BE2C (cell line): ENCODE measurements around the gene SPATA16.

ENCODE experiments used
- DNase-seq: peaks from one replicate; pipeline ENCODE4 v3.0.0-alpha.2; 2020
- H3K27me3 ChIP-seq: fragments of 250-450 bp; sonication (Bioruptor Pico); 2 replicates; pipeline ENCODE4 v1.5.1; 2020; ENCODE audit warnings: mild to moderate bottlenecking
- H3K36me3 ChIP-seq: fragments of 250-450 bp; sonication (Bioruptor Pico); 2 replicates; pipeline ENCODE4 v1.5.1; 2020; ENCODE audit warnings: mild to moderate bottlenecking
- H3K4me1 ChIP-seq: fragments of 250-450 bp; sonication (Bioruptor Pico); 2 replicates; pipeline ENCODE4 v1.5.1; 2020
- H3K4me3 ChIP-seq: 2 replicates; pipeline ENCODE4 v1.5.1; 2011; ENCODE audit warnings: low read depth, low read length
- H3K9me3 ChIP-seq: fragments of 250-450 bp; sonication (Bioruptor Pico); 2 replicates; pipeline ENCODE4 v1.5.1; 2020
- TF ChIP-seq, protein P1 (sequence below): IDR thresholded peaks from 2 replicates; pipeline ENCODE4 v1.5.1; 2012; ENCODE audit warnings: mild to moderate bottlenecking, low read depth, low read length

The SPATA16 gene

DNA sequence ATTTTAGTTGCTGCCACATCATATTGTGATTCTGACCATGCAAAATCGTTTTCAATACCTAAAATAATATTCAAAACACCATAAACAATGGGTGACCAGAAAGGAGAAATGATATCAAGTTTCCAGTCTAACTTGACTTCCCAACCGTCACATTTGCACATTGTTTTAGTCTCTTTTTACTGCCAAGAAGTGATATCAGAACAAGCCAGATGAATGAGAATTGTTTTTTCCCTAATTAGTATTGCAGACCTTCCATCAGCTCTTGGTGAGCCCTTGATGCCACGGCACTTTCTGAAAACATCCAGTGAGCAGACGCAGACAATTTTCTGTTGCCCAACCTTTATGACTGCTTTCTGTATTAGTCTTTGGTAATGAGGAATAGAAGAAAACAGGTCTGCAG lies 62.5 kb downstream of the SPATA16 start:
- no peak for DNase-seq
- TF ChIP-seq, protein P1, sequence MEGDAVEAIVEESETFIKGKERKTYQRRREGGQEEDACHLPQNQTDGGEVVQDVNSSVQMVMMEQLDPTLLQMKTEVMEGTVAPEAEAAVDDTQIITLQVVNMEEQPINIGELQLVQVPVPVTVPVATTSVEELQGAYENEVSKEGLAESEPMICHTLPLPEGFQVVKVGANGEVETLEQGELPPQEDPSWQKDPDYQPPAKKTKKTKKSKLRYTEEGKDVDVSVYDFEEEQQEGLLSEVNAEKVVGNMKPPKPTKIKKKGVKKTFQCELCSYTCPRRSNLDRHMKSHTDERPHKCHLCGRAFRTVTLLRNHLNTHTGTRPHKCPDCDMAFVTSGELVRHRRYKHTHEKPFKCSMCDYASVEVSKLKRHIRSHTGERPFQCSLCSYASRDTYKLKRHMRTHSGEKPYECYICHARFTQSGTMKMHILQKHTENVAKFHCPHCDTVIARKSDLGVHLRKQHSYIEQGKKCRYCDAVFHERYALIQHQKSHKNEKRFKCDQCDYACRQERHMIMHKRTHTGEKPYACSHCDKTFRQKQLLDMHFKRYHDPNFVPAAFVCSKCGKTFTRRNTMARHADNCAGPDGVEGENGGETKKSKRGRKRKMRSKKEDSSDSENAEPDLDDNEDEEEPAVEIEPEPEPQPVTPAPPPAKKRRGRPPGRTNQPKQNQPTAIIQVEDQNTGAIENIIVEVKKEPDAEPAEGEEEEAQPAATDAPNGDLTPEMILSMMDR = no peak
- no peaks in the 10 kb centered on the region for H3K36me3 ChIP-seq
- H3K4me3 ChIP-seq = no peak overlapping the region
- no peaks in the 10 kb centered on the region for H3K27me3 ChIP-seq
- no peaks in the 10 kb centered on the region for H3K4me1 ChIP-seq
- no peaks in the 10 kb centered on the region for H3K9me3 ChIP-seq

DNA sequence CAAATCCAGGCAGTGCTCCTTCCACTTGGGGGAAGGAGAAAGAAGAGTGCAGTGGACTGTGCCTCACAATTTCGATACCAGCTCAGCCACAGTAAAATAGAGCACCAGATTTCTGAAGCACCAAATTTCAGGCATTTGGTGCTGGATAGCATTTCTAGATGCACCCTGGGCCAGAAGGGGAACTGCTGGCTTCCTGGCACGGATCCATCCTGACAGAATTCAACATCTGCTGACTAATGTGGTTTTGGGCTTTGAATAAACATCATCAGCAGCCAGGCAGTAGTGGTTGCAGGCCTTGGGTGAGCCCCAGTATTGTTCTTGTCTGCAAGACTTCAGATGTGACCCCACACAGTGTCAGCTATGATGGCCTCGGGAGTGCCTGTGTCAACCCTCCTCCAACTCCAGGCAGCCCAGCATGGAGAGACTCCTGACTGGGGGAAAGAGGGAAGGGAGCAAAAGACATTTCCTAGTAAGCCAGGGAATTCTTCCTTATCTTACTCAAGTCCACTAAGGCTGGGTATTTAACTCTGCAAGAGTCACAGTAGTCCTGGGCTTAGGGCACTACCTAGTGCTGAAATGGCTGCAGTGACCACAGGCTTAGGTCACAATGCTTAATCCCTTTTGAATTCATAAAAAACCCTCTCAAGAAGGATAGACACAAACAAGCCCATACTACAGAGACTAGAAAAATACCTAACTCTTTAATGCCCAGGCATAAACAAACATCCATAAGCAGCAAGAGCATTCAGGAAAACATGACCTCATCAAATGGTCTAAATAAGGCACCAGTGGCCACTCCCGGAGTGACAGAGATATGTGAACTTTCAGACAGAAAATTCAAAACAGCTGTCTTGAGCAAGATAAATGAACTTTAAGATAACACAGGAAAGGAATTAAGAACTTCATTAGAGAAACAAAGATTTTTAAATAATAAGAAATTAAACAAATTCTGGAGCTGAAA lies 74.7 kb downstream of the SPATA16 start:
- Histone ChIP-seq H3K4me1 (no peaks in the 10 kb centered on the region), H3K4me3 (no peak overlapping the region), H3K36me3 (no peaks in the 10 kb centered on the region), H3K9me3 (no peaks in the 10 kb centered on the region), H3K27me3 (no peaks in the 10 kb centered on the region)
- TF ChIP-seq, protein P1 = no peak
- no peak for DNase-seq

DNA sequence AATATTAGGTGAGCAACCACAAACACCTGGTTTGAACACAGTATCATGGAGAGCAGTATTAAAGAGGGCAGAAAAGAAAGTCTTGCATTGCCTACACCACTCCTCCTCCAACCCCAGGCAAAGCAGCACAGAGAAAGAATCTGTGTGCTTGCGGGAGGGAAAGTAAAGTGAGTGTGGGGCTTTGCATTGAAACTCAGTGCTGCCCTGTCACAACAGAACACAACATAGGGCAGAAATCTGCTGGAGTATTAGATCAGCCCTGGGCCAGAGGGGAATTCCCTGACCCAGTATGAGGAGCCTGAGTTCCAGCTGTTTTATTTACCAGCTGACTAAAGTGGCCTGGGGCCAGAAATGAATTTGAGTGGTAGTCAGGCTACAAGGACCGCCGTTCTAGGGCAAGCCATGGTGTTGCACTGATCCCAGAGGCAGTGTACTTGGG lies 75.5 kb downstream of the SPATA16 start:
- Histone ChIP-seq H3K9me3 (no peaks in the 10 kb centered on the region), H3K36me3 (no peaks in the 10 kb centered on the region), H3K27me3 (no peaks in the 10 kb centered on the region), H3K4me1 (no peaks in the 10 kb centered on the region), H3K4me3 (no peak overlapping the region)
- TF ChIP-seq, protein P1 = no peak
- DNase-seq = no peak

DNA sequence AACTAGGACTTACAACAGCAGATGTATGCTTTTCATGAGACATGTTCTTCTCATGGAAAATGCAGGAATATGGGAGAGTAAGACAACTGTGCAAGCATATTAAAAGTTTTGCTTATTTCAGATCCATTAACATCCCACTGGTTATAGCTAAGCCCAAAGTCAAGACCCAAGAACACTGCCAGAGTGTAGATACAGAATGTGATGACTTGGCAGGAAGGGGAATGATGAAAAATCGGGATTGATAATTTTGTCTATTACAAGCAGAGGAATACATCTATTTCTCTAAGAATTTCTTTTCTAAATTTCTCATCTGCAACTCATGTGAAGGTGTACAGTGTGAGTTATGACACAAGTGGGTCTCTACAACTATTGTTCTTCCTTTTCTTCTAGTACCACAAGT lies 76.4 kb downstream of the SPATA16 start:
- Histone ChIP-seq H3K9me3 (no peaks in the 10 kb centered on the region), H3K4me3 (no peak overlapping the region), H3K4me1 (no peaks in the 10 kb centered on the region), H3K36me3 (no peaks in the 10 kb centered on the region), H3K27me3 (no peaks in the 10 kb centered on the region)
- TF ChIP-seq, protein P1 = no peak
- no peak for DNase-seq

DNA sequence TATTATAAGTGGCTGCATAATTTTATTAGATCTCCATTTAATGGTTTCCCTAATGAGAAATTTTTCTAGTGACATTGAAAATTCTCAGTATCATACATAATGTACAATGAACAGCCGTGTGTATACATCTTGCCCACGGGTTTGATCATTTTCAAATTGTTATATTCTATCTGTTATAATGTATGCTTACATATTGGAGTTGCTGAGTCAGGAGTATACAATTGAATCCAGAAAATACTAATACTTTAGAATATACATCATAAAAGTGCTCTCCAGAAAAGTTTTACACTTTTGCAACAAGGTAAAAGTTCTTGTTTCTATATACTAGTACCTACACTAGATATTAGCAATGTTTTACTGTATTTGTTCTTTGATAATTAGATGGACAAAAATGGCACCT lies 82.8 kb downstream of the SPATA16 start:
- TF ChIP-seq, protein P1 = no peak
- Histone ChIP-seq H3K36me3 (no peaks in the 10 kb centered on the region), H3K4me3 (no peak overlapping the region)

More for the DNA sequence above, 82.8 kb downstream of the SPATA16 start:
- Histone ChIP-seq H3K9me3 (no peaks in the 10 kb centered on the region), H3K27me3 (no peaks in the 10 kb centered on the region), H3K4me1 (no peaks in the 10 kb centered on the region)
- no peak for DNase-seq
